HG03135 (cell line): Measurements from ENCODE around the gene ALKAL2.
"Not testable (repeated sequence)": the region's sequence is repeated elsewhere in the genome, so short reads cannot be mapped to it uniquely, and the experiment has no call there.

Experiments
- ATAC-seq: cut with Tn5 transposase; IDR thresholded peaks from one replicate; pipeline ENCODE4 v1.9.1; 2021; ENCODE audit warnings: mild to moderate bottlenecking, moderate library complexity; ENCODE audit not compliant: unreplicated experiment

The ALKAL2 gene, protein sequence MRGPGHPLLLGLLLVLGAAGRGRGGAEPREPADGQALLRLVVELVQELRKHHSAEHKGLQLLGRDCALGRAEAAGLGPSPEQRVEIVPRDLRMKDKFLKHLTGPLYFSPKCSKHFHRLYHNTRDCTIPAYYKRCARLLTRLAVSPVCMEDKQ

DNA sequence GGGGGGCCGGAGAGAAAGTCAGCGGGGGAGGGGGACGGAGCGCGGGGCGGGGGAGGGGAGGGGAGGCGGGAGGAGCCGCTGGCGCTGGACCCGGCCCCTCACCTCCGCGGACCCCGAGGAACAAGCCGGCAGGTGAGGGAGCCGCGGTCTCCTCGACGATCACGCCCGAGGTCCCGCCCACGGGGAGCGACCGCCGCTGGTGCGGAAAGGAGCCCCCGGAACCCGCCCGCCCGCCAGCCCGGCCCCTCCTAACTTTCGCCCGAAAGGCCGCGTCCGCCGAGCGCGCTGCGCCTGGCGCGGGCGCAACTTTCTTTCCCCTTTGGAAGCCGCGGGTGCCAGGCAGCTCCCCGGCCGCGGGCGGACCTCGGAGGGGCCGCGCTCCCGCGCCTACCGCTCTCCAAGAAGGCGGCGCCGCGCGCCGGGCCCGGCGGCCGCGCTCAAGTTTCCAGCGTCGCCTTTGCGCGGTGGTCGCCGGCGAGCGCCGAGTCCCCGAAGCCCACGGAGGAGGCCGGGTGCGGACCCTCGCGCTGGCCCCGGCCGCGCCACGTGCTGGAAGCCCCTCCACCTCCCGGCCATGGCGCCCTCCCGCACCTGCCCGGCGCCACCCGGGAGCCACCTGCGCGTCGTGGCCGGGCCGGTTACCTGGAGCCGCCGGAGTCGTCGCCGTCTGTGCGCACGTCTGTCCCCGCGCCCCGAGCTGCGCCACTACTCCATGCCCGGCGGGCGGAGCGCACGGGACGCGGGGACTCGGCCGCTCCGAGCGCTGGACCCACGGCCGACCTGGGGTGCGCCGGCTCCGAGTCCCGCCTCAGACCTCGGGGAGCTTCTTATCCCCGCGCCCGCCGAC lies at the start of gene ALKAL2:
TSS of gene ALKAL2 (minus strand) at position 181 of the 847 bp plus-strand sequence. CDS start 256 bp downstream, outside the sequence.
- no peak for ATAC-seq

DNA sequence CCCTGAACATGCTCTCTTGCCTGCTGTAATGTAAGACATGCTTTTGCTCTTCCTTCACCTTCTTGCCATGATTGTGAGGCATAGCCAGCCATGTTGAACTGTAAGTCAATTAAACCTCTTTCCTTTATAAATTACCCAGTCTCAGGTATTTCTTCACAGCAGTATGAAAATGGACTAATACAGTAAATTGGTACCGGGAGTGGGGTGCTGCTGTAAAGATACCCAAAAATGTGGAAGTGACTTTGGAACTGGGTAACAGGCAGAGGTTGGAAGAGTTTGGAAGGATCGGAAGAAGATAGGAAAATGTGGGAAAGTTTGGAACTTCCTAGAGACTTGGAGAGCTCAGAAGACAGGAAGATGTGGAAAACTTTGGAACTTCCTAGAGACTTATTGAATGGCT lies 49.1 kb upstream of the ALKAL2 start:
- not testable (repeated sequence) for ATAC-seq

DNA sequence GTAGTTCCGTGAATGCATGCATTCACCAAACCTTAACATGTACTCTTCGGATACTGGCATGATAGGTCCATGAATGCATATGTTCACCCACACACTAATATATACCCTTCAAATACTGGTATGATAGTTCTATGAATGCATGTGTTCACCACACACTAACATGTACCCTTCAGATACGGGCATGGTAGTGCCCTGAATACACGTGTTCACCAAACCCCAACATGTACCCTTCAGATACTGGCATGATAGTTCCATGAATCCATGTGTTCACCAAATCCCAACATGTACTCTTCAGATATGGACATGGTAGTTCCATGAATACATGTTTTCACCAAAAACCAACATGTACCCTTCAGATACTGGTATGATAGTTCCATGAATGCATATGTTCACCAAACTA lies 48.5 kb upstream of the ALKAL2 start:
- ATAC-seq = no peak

DNA sequence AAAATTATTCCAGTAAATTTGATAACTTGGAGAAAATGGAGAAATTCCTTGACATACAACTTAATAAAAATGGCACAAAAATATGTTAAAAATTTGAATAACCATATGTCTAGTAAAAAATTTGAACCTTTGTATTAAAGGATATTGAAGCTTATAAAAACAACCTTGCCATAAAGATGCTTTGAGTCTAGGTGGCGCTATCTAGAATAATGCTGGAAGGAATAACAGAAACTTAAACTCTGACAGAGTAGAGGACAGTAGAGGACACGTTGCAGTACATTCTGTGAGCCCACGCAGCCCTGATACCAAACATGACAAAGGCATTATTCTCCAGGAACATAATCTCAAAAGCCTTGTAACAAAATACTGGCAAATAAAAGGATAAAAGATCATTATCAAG lies 44.7 kb upstream of the ALKAL2 start:
- no peak for ATAC-seq

DNA sequence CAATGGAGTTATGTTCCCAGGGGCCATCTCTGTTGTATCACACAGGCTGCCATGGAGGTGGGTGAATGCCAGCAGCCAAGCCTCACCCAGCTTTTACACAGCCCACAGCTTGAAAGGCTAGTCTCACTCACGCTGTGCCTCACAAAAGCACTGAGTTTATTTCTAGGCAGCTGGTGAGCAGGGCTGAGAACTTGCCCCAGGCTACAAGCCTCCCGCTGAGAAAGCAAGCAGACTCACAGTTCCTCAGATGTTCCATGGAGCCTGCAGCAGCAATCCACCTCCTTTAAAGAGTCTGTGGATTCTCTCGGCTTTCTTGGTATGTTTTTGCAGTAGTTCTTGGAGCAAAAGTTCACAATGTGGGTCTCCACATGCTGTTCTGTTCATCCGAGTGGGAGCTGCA lies 40.9 kb upstream of the ALKAL2 start:
- no peak for ATAC-seq

DNA sequence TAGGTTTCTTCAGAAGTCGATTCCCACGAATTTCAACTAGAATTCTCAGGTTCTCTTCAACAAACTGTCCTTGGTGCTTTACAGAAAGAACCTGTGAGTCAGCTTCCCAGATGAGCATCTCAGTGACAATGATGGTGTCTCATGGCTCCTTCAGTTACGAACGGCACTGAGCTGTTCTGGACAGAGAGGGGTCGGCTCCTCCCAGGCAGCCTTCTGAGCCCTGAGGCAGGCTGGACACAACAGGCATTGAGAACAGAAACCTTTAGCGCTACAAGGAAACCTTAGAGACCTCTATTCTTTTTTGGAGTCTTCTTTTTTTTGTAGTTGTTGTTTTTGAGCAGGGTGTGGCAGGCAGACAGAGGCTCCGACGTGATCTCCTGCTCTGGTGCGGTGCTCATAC lies 35.1 kb upstream of the ALKAL2 start:
- ATAC-seq = no peak

DNA sequence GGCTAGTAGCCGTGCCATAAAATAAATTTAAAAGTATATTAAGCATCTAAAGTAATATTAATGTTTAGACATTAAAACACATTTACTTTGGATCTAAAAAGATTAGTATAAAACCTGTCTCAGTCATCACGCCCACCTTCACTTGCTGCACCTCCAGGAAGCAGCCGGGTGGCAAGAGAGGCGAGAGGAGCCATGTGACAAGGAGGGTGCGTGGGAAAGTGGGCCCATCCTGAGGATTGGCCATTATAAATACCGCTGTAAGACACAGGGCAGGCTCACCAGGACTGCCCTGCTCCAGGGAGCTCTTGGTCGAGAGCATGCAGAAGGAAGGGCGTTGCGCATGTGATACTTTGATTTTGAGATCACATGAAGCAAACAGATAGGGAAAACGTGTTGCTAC lies 34.4 kb upstream of the ALKAL2 start:
- no peak for ATAC-seq

DNA sequence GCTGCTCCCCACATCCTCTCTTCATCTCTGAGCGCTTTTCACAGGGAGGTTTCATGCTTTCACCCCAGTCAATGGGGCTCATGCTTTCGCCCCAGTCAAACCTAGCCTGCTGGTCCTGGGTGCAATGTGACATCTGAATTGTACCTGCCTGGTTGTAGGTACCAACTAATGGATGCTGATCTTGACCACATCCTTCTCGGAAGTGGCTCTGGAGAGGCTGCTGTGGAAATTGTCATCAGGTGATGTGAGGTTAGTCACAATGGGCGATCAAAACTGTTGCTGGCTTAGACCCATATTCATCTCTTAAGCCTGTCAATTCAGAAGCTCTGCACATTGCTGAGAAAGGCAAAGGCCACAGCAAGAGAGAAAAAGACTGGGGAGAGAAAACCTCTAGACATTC lies 32.7 kb upstream of the ALKAL2 start:
- ATAC-seq = no peak

DNA sequence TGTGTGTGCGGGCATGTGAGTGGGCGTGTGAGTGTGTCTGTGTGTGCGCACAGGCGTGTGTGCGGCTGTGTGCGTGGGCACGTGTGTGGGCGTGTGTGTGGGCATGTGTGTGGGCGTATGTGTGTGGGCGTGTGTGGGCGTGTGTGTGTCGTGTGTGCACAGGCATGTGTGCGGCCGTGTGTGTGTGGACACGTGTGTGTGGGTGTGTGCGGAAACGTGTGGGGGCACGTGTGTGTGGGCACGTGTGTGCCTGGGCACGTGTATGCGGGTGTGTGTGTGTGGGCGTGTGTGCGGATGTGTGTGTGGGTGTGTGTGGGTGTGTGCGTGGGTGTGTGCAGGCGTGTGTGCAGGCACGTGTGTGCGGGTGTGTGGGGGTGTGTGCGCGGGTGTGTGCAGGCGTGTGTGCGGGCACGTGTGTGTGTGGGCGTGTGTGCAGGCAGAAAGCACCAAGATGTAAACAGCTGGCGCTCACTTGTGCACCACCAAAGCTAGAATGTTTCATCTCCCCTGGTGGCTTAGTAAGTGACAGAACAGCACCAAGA lies 31.2 kb upstream of the ALKAL2 start:
- ATAC-seq = no peak

DNA sequence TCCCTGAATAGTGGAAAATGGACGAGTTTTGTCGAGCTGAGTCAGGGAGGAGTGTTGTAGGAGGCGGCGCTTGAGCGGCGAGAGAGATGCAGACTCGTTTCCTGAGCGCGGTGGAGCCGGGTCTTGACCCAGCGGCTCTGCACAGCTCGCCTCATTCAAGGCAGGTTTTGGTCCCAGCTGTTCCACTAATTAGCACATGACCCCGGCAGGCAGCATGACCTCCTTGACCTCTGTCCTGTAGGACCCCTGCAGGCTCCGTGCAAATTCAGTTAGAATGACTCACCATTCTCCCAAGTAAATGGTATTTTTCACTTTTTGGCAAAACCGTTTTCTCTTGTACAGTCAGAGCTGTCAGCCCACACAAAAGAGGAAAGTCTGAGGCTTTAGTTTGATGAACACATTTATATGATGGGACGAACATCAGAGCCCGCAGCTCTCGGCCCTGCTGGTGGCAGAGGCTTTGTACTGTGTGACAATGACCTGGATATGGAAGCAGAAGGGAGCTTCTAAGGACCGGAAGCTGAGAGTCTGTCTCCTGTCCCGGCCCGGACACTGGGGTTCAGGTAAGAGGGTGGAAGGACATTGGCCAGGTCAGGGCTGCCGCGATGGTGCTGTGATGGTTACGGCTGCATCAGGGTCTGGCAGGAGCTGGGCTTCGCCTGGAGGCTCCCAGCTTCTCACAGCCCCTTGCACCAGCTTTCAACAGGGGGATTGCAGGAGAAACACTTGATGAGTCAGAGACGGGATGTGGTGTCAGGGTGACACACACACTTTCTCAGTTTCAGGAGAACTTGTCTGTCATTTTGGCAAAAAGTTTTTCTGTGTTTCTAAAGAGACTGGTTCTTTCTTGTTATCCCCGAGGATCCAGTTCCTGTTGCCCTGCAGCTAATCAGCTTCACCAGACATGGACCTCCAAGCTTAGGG lies 29.9 kb upstream of the ALKAL2 start:
- no peak for ATAC-seq

DNA sequence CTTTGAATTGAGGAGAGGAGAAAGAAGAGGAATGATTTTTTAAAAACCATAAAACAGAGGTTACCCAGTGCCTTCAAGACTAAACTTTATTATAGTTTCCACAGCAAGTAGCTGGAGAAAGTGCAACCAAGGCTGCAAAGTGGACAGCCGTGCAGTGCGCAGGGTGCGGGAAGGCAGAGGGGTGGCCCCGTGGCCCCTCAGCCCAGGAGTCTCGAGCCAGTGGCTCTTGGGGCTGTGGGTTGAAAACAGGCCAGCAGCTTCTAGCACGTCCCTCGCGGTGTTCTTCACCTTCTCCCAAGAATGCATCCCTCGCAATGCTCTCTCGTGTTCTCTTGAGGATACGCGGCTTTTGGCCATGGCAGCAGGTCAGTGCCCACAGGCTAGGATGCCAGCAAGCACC lies 28.5 kb upstream of the ALKAL2 start:
- no peak for ATAC-seq

DNA sequence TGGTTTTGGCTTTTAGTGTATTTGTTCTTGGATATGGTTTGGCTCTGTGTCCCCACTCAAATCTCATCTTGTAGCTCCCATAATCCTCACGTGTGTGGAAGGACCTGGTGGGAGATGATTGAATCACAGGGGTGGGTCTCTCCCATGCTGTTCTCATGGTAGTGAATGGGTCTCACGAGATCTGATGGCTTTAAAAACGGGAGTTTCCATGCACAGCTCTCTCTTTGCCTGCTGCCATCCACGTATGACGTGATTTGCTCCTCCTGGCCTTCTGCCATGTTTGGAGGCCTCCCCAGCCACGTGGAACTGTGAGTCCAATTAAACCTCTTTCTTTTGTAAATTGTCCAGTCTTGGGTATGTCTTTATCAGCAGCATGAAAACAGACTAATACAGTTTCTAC lies 28.0 kb upstream of the ALKAL2 start:
- not testable (repeated sequence) for ATAC-seq

DNA sequence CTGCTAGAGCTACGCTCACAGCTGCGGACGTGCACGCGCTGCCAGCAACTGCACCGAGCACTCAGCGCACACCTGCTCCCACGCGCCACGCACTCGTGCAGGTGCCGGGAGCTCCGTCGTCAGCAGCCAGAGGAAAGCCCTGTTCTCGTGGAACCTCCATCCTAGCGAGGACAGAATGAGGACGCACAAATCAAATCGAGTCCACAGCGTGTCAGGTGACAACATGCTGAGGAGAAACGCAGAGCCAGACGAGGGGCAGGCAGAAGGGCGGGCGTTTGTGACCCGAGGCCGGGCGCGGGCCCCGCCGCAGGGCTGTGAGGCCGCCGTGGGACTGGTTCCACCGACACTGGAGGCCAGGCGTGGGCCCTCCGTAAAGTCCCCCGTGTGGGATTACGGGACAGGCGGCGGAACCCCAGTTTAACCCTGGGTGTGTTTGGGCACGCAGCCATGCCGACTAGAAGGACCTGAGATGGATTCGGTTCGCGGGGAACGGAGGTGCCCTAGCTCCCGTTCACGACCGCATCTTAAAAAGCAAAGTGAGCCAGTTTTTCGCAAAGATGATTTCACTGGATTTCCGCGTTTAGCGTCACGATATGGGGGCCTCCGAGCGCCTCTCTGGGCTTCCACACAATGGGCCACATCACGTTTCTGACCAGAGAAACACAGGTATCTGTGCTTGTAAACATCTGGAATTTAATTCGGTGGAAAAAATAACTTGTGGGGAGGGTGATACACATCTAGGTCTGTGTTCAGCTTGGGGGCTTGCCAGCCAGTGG lies 26.9 kb upstream of the ALKAL2 start:
- ATAC-seq = no peak

DNA sequence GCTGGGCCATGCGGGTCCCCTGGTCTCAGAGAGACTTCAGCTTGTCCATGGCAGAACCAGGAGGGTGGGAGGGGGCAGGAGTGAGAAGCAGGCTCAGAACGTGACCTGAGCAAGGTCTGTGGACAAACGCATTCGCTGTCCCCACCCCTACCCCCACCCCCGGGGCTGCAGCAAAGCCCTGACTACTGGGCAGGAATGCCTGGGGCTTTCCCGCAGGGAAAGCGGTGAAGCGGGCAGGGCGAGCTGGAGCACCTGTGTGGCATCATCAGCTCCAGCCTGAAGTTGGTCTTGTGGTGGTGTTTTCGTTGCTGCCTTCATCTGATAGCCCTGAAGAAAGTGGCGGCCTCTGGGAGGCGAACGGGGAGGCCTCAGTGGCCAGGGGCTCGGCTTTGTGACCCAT lies 26.1 kb upstream of the ALKAL2 start:
- no peak for ATAC-seq

DNA sequence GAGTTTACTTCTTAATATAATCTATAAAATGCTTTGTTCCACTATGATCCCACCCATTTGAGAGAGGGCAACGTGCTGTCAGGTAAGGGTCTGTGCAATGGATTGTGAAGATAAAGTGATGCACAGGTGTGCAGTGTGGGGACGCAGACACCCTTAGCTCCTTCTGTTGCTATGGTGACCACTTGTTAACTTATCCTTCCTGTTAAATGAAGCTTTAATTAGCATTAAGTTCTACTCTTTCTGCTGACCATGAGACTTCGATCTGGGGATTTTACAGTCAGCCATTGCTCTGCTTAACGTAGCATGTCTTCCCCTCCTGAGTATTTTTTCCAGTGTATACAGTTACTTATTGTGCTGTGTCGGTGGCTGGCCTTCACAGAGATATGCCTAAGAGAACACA lies 23.1 kb upstream of the ALKAL2 start:
- ATAC-seq = no peak

DNA sequence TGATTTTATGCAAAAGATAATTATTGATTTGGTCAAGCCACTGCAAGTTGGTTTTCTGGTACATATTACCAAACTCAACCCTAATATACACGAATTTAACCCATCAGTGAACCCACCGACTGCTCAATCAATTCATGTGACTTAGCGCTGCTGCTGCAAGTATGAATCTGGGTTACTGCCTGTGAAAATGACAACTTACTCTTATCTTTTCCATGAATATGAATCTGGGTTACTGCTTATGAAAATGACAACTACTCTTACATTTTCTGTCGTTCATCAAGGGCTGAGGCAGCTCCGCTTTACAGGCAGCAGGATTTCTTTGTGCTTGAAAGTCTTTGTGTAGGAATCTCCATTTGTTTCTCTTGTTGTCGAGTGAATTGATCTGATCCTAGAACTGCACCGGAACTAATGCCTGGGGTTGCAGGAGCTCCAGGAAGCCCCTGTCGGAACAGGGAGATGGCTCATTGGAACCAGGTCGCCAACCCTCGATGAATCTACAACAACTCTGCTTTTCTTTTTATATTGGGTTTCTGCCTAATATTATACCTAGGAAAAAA lies 22.1 kb upstream of the ALKAL2 start:
- no peak for ATAC-seq

DNA sequence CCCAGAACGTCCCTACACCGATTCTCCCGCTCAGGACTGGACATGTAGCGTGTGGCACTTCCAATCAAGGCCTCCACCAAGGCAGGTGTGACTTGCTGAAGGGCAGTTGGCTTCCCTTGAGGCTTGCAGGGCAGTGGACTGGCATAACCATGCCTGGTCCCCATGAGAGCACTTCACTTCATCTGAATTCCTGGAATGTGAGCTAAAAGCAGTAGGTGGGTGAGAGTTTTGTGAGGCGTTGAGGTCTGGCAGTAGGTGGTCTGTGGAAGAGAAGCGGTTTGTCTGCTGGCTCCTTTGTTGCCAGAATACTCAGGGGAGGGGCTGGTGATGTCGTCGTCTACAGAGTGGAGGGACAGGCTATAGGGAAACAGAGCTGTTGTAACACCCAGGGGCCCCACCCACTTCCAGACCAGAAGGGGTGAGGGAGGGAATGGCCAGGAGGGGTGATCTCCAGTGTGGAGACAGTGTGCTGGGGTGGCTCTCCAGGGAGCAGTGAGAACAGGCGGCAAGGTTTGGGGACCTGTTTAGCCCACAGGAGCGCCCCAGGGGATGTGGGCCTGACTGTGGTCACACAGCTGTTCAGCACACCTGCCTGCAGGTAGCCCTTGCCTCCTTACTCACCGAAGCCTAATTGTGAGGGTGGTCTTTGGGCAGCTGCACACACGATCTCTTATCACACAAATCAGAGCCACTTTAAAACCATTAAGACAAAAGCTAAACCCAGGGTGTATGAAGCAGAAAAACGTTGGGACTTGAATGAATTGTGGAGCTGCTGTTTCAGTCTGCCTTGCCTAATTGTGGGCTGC lies 21.5 kb upstream of the ALKAL2 start:
- no peak for ATAC-seq

DNA sequence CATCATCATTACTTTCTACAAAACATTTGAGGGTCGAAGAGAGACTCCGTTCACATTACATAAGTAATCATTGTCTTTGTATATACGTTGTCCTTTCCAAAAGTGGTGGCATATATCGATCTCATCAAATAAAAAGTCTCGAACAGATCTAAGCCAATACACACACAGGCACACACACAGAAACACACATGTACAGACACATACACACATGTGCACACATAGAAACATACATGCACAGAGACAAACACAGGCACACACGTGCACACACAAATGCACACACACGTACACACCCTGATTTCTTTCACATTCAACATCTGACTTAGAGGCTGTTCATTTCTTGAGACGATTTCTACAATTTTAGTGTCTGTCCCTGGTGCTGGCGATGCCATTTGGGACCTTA lies 17.5 kb upstream of the ALKAL2 start:
- ATAC-seq = no peak

DNA sequence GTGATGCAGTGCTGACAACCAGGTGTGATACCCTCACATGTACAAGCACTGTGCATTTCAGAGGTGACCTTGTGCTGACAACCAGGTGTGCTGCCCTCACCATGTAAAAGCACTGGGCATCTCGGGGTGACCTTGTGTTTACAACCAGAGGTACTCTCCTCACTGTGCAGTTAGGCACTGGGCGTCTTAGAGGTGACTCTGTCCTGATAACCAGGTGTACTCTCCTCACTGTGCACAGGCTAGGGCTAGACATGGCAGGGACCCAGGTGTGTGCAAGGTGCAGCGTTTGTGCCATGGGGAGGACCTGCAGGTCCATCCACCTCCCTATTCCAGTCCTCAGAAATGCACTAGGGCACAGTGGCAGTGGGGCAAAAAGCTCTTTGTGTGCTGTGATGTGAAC lies 8.5 kb upstream of the ALKAL2 start:
- ATAC-seq = no peak
